ENCODE measurements around the gene UQCRC2.

The UQCRC2 gene

DNA sequence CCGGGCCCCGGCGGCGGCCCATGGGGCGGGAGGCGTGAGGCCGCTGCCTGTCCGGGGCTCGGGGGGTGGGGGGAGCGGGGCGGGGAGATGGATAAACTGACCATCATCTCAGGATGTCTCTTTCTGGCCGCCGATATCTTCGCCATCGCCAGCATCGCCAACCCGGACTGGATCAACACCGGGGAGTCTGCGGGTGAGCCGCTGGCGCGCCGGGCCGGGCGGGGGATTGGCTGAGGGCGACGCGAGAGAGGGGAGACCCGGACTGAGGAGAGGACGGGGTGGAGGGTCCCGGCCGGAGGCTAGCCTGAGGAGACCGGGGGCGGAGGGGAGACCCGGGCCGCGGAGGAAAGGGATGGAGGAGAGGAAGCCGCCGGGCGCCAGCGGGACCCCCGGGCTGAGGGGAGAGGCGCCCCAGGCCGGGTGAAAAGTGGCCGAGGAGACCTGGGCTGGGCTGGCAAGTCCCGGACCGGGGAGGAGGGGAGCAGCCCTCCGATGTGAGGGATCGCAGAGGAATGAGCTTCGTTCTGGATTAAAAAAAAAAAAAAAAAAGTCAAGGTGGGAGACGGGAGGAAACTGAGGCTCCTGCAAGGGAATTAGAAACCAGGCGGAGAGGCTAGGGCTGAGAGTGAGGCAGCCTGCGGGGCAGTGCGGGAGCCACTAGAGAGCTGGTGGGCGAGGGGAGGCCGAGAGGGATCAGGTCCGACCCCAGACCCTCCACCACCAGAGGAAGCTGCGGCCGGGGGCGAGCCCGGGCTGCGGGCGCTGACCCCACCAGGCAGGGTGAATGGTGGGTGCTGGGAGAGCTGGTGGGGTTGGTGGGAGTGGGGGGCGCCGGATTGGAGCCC lies 55.3 kb downstream of the UQCRC2 start:
- Histone ChIP-seq H3K4me3 (ENCODE audit: low read depth, low read length) (peak overlapping the region; percentile 83), H3K27me3 (ENCODE audit: control insufficient read depth, insufficient read depth, low read length) (no peaks in the 10 kb centered on the region), H2AFZ (peak overlapping the region; percentile 93), H3K9me3 (ENCODE audit: control insufficient read depth, low read length) (no peaks in the 10 kb centered on the region), H3K79me2 (peaks cover 33% of the 10 kb centered on the region), H3K4me1 (peaks cover 11% of the 10 kb centered on the region), H3K27ac (no peak overlapping the region), H3K4me2 (ENCODE audit: low read length) (peak overlapping the region; percentile 90), H3K9ac (peak overlapping the region; percentile 73), H3K36me3 (ENCODE audit: control insufficient read depth, insufficient read depth, low read length) (no peaks in the 10 kb centered on the region)
- TF ChIP-seq, protein P1, sequence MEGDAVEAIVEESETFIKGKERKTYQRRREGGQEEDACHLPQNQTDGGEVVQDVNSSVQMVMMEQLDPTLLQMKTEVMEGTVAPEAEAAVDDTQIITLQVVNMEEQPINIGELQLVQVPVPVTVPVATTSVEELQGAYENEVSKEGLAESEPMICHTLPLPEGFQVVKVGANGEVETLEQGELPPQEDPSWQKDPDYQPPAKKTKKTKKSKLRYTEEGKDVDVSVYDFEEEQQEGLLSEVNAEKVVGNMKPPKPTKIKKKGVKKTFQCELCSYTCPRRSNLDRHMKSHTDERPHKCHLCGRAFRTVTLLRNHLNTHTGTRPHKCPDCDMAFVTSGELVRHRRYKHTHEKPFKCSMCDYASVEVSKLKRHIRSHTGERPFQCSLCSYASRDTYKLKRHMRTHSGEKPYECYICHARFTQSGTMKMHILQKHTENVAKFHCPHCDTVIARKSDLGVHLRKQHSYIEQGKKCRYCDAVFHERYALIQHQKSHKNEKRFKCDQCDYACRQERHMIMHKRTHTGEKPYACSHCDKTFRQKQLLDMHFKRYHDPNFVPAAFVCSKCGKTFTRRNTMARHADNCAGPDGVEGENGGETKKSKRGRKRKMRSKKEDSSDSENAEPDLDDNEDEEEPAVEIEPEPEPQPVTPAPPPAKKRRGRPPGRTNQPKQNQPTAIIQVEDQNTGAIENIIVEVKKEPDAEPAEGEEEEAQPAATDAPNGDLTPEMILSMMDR (IDR thresholded peaks at IDR 0.05): no peak

GRCh38 chr16:22010902-22011301 lies 57.7 kb downstream of the UQCRC2 start:
- Histone ChIP-seq H3K4me2 (ENCODE audit: low read length) (no peak overlapping the region), H2AFZ (no peak overlapping the region), H3K4me3 (ENCODE audit: low read depth, low read length) (no peak overlapping the region), H3K36me3 (ENCODE audit: control insufficient read depth, insufficient read depth, low read length) (no peaks in the 10 kb centered on the region), H3K9ac (no peak overlapping the region), H3K79me2 (peaks cover 24% of the 10 kb centered on the region), H3K9me3 (ENCODE audit: control insufficient read depth, low read length) (no peaks in the 10 kb centered on the region), H3K4me1 (peaks cover 11% of the 10 kb centered on the region), H3K27me3 (ENCODE audit: control insufficient read depth, insufficient read depth, low read length) (no peaks in the 10 kb centered on the region), H3K27ac (no peak overlapping the region)
- TF ChIP-seq, protein P1 (IDR thresholded peaks at IDR 0.05): no peak

DNA sequence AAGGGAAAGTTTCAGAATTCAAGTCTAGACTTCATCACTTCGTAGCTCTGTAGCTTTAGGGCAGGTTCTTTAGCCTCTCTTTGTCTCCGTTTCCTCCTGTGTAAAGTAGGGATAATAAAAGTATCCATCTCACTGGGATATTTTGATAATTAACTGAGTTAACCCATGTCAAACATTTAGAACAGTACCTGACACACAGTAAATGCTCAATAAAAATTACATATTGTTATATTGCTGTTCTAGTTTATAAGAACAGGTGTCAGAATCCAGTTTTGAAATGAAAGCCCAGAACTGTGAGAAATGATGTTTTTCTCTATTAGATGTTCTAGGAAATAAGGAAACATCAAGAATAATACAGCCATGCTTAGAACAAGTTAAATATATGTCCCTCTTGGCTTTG lies 59.1 kb downstream of the UQCRC2 start:
- no peak overlapping the region for H3K4me2 ChIP-seq (ENCODE audit: low read length)
- H3K9me3 ChIP-seq (ENCODE audit: control insufficient read depth, low read length): no peaks in the 10 kb centered on the region
- no peak overlapping the region for H3K27ac ChIP-seq
- peaks cover under 1% of the 10 kb centered on the region for H3K4me1 ChIP-seq
- no peak overlapping the region for H3K4me3 ChIP-seq (ENCODE audit: low read depth, low read length)
- H3K9ac ChIP-seq: no peak overlapping the region
- H3K36me3 ChIP-seq (ENCODE audit: control insufficient read depth, insufficient read depth, low read length): no peaks in the 10 kb centered on the region
- H3K27me3 ChIP-seq (ENCODE audit: control insufficient read depth, insufficient read depth, low read length): no peaks in the 10 kb centered on the region
- H2AFZ ChIP-seq: no peak overlapping the region
- peaks cover 15% of the 10 kb centered on the region for H3K79me2 ChIP-seq
- TF ChIP-seq, protein P1 (IDR thresholded peaks at IDR 0.05): no peak

- Histone ChIP-seq H3K4me3 (ENCODE audit: low read depth, low read length) (no peak overlapping the region), H3K9me3 (ENCODE audit: control insufficient read depth, low read length) (no peaks in the 10 kb centered on the region), H3K4me2 (ENCODE audit: low read length) (no peak overlapping the region), H3K36me3 (ENCODE audit: control insufficient read depth, insufficient read depth, low read length) (no peaks in the 10 kb centered on the region), H3K9ac (no peak overlapping the region), H3K27me3 (ENCODE audit: control insufficient read depth, insufficient read depth, low read length) (no peaks in the 10 kb centered on the region), H3K27ac (no peak overlapping the region), H2AFZ (no peak overlapping the region), H3K79me2 (peaks cover 12% of the 10 kb centered on the region), H3K4me1 (no peaks in the 10 kb centered on the region)
- TF ChIP-seq, protein P1 (IDR thresholded peaks at IDR 0.05): no peak
Observed at GRCh38 chr16:22013486-22013885, 60.3 kb downstream of the UQCRC2 start.

Data from parathyroid adenoma (tissue), 2 donors.